ENCODE measurements around the gene TMEM53.

TMEM53 gene

GRCh38 chr1:44646261-44647110 lies 27.8 kb downstream of the TMEM53 start:
- DNase-seq (ENCODE audit: low spot score), result no peak

- DNase-seq (ENCODE audit: low spot score), result no peak
Measured at GRCh38 chr1:44645476-44646244, 28.6 kb downstream of the TMEM53 start.

GRCh38 chr1:44644806-44645205 lies 29.5 kb downstream of the TMEM53 start:
- DNase-seq (ENCODE audit: low spot score), result no peak

DNA sequence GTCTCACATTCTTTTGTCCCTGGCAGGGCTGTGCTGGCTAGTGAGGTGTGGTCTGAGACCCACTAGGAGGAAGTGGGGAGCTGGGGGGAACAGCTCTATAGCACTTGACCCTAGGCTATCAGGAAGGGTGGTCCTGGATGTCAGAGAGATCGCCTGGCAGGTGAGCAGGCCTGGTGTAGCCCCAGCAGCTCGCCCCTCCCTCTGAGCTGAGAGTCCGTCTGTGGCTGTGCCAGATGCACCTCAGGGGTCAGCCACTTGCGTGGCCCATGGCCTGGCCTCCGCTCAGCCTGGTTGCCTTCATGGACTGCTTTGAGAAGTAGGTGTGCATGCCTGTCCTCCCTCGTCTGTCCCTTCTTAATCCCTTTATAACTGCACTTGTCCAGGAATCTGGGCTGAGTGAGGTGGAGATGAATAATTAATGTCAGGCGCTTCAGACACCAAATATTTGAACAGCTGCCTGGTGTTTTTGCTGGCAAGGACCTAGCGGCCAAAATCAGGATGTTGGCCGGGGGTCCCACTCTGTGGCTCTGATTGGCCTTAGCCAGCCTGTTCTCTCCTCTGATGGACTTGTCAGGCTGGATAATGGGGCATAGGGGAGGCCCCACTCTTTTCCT lies 30.5 kb downstream of the TMEM53 start:
- DNase-seq (ENCODE audit: low spot score), result no peak

DNA sequence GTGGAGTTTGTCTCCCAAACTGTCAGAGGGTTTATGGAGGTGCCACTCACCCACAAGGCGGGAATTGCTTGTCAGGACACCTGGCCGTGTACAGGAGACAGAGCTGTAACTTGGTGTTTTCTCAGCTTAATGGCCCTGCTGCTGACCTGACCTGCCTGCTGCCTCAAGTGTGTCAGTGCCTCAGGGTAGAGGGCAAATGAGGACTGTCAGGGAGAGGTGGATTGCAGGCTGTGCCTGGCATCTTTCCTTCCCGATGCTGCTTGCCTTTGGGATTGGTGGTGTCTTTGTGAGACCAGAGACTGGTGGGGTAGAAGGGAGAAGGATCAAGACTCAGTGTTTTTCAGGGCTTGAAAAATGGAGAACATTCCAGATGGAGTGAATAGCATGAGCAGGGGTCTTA lies 31.4 kb downstream of the TMEM53 start:
- no peak for DNase-seq (ENCODE audit: low spot score)

DNA sequence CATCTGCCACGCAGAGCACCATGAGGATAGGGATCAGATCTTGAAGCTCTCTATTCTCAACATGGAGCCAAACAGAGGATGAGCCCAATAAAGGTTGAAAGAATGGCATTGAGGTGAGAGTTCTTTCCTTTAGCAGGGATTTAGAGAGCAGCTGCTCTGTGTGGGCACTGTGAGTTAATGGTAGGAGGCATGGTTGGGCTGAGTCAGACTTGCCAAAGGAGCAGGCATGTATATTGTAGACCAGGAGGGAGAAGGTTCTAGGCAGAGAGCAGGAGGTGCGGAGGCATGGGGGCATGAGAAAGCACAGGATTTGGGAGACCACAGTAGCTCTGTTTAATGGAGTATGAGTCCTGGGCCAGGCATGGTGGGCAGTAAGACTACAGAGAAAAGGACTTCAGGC lies 32.0 kb downstream of the TMEM53 start:
- DNase-seq (ENCODE audit: low spot score), result no peak

DNA sequence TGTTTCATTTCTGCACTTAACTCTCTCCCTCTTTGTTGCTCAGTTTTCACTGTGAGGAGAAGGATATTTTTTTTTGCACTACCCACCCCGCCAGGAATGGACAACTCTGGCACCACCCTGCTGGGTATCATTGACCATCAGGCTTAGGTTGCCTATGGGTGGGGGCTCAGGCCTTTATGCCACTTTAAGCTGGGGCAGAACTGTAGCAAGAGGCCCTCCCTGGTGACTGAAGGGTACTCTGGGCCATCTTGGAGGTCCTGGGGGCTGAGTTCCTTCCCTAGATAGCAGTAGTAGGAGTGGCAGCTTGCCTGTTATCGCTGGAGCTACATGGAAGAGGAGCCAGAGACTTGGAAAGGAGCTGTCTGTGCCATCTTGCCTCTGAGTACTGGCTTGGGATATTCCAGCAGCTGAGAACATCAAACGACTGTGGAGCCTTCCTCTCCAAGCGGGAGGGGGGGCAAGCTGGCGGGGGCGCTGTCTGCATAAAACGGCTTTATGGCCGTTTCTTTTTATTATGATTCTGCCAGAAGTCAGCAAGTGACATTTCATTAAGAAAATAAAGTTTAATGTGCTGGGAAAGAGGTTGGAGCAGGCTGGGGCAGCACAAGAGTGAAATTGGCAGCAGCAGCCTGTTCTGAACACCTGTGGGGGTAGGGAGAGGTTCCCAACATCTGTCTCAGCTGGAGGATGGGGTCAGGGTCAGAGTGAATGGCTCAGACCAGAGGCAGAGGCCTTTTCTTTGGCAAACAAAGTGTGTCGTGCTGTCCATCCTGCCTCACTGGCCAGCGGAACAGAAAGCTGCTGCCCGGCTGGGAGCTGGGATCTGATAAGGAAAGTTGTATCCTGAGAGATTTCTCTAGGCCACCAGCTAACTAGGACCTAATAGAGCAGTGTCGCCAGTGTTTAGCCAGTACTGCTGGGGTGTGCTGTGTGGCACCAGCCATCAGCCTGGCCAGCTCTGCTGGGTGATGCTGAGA lies 32.9 kb downstream of the TMEM53 start:
- DNase-seq (ENCODE audit: low spot score), result no peak

DNA sequence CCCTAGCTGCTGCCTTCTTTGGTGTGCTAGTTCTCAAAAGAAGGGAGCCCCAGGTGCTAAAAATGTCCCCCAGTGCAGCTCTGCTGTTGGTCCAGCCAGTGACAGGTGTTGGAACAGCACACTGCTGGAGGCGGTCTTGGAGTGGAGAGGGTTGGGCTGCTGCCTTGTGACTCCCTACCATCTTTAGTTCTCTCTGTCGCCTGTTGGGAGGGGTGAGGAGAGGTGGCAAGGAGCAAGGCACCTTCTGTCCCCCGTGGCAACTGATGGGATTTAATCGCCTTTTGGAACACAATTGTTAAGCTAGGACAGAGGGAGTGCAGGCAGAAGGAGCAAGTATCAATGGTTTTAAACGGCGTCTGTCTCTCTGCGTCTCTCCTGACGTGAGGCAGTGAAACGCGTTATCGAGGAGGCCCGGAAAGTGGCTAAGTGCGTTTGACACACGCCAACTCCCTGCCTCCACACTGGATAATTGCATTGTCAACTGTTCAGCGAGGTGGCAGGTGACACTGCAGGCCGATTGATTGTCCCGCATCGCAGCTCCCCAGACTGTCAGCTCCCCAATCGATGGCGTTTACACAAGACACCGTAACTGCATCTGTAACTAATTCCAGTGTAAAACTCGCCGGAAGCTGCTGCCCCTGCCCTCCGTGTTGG lies 34.0 kb downstream of the TMEM53 start:
- no peak for DNase-seq (ENCODE audit: low spot score)

DNA sequence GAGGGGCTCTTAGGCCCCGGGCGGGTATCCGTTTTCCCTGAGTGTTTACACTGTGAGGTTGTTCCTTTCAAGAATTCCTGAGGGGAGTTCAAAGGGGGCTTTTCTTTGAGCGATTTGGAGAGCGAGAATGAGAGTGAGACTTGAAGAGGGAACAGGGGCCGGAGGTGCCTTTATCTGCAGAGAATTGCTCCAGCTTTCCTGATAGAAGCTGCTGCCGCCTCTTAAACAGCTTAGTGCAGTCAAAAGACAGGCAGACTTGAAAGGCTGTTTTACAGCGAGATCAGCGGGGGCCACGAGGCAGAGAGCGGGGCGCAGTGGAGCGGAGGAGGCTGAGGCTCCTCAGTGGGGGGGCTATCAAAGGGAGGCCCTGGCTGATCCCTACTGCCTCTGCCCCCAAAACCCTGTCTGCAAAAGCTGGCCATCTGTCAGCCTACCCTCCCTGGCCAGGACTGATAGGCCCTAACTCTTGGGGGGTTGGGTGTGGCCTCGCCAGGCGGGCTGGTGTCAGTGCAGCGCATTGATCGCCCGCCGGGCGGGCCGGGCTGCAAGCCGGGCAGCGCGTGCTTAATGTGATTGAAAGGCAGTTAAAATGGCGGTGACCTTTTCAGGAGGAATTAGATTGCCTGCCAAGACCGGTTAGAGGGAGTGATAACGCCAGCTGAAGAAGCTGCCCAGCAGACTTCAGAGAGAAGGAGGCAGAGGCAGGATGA lies 36.4 kb downstream of the TMEM53 start:
- DNase-seq (ENCODE audit: low spot score), result no peak

DNA sequence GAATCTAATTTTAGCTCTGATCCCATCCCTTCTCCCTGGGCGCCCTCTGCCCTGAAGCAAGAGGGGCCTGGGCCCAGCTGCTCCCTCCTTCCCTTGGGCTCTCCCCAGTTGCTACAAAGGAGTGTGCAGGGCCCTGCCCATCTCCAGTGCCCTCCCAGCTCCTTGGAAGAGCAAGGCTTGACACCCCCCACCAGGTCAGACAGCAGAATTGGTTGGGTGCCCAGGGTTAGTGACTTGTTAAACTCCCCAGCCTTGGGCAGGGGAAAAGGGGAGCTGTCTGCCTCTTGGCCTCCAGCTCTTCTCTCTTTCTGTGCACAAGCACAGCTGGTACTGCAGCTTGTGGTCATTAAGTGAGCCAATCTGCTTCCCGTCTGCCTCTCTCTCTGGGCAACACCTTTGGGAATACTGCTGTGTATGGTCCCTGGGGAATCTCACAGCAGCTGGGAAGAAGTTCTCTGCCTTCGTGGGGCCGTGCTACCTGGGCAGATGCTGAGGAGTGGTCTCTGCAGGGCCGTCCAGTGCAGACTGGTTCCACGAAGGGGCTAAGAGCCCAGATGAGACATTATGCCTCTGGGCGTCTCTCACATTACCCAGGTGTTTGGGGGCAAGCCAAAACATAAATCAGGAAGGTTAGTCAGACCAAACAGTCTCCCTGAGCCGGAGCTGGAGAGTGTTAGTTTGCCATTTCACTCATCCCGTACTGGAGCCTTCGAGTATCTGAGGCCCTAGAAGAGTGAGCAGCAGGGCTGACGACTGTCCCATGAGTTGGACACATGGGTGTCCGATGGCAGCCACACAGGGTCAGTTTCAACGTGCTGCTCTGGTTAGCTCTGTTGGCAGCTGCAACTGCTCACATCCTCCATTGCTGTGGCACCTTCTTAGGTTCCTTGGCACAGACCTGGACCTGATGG lies 37.3 kb downstream of the TMEM53 start:
- DNase-seq (ENCODE audit: low spot score), result no peak

- DNase-seq (ENCODE audit: low spot score), result no peak
Measured at GRCh38 chr1:44636083-44636687, 38.1 kb downstream of the TMEM53 start.

DNA sequence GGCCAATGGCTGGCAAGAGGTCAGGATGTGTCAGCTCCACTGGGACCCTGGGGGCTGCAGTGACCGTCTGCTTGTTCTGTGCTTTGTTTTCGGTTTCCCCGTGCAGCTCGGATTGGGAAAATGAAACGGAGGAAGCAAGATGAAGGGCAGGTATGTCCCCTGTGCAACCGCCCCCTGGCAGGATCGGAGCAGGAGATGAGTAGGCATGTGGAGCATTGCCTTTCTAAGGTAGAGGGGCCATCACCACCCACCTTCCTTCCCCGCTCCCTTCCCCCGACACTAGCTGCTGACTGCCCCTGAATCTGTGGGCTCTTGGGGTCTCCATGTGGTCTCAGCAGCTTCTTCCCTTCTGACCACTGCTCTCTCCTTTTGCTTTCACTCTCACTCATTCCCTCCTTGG lies 38.8 kb downstream of the TMEM53 start:
- no peak for DNase-seq (ENCODE audit: low spot score)

DNA sequence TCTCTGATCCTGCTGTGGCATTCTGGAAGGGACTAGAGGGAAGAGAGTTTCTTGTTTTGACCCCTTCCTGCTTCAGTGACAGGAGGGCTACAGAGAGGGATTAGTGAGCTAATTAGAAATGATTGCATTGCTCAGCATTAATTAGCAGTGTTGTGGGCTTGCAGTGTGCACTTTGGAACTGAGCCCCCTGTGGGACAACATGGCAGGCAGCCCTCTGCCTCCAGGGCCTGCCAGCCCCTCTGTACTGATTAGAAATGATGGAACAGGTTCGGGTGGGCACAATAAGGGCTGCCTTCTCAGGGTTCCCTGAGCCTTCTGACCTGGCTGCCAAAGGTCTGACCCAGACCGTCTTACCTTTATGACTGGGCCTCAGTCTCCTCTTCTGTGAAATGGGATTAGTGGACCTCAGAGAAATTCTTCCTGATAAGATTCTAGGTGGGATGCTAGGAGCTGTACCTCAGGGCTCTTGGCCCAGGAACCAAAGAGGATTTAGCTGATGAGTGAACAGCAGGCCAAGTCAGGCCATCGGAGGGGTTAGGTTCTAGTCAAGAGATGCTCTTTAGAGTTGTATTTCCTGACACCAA lies 39.6 kb downstream of the TMEM53 start:
- DNase-seq (ENCODE audit: low spot score), result no peak

DNA sequence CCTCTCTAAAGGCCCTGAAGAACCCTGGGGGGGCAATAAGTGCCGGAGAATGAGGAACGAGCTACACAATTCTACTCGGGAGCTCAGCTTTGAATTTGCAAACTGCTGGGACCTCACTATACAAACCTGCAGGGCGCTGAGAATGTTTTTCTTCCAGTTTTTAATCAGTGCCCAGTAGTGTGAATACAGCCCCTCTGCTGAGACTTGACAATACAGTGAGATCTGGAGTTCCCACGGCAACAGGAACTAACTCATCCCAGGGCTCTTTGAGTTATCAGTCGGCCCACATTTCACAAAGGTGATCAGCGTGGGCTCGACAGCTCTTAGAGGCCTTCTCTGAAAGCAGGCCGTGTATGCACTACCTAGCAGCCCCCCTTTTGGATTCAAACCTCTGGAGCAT lies 41.7 kb downstream of the TMEM53 start:
- no peak for DNase-seq (ENCODE audit: low spot score)

- DNase-seq (ENCODE audit: low spot score), result peak; percentile 88
Measured at GRCh38 chr1:44631647-44632539, 42.4 kb downstream of the TMEM53 start.

GRCh38 chr1:44631333-44631646 lies 43.0 kb downstream of the TMEM53 start:
- no peak for DNase-seq (ENCODE audit: low spot score)

DNA sequence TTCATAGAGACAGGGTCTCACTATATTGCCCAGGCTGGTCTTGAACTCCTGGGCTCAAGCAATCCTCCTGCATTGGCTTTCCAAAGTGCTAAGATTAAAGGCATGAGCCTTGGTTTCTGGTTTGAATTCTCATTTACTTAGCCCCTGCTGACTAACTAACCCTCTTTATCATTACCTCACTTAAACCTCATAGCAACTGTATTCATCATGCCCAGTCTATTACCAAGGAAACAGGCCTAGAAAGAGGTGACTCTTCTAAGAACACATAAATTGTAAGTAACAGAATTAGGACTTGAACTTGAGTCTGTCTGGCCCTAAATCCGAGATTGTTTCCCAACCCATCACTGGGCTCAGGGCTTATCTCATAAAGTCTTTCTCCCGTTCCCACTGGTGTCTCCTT lies 44.2 kb downstream of the TMEM53 start:
- DNase-seq (ENCODE audit: low spot score), result no peak
